Stimulated activated CD8-positive, alpha-beta memory T cell treated with anti-CD3 and anti-CD28 coated beads, Interleukin-2, amount 100 ng/mL, for 48 hours (primary cell): ENCODE measurements around the gene ENPP1.

Experiments
- DNase-seq, 2 donors: peaks; one replicate each; pipeline ENCODE4 v3.0.0-alpha.2; 2020; ENCODE audit warnings: low read depth in 2 of 2

The ENPP1 gene

DNA sequence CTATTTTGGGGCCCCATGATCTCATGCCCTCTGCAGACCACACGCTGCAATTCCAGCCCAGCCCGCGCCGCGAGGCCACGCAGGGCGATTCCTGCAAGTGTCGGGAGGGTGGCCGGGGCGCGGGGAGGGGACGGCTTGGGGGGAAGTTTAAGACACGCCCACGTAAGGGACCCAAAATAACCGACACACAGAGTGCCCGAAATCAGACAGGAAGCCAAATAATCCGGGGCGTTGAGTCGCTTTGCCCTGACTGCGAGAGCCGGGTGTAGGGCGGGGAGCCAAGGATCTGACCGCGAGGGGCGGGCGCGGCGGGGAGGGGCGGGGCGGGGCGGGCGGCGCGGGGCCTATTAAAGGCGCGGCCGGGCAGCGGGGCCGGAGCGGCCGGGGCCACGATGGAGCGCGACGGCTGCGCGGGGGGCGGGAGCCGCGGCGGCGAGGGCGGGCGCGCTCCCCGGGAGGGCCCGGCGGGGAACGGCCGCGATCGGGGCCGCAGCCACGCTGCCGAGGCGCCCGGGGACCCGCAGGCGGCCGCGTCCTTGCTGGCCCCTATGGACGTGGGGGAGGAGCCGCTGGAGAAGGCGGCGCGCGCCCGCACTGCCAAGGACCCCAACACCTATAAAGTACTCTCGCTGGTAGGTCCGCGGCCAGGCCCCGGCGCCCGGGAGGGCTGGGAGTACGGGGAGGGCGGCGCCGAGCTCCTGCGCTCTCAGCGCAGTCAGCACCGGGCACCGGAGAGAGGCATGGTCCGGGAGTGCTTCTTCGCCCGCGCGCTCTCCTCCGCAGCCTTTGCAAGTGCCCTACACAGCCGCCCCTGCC, at the start of gene ENPP1:
ENPP1 (plus strand) TSS at position 377 of the 816 bp plus-strand sequence; CDS start at position 393, 16 bp downstream.
- DNase-seq = peak; percentile 33

DNA sequence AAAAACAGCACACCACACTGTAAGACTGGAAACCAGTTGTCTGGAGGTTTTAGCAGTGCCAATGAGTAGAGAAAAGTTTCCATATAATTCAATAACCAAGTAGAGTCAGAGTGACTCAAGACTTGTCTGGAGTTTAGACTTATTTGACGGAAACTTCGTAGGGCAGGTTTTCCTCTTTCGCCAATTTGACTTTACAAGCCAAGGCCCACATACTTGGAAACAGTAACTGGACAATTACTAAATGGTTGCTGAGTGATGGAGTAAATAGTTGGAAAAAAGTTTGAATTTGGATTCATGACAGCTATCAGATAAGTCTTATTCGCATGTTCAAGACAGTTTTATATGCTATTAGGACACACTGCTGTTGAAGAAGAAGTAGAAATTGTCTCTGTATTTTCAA, 48.9 kb upstream of the ENPP1 start:
- no peak for DNase-seq

GRCh38 chr6:131761060-131761761, 46.6 kb upstream of the ENPP1 start:
- DNase-seq = no peak

DNA sequence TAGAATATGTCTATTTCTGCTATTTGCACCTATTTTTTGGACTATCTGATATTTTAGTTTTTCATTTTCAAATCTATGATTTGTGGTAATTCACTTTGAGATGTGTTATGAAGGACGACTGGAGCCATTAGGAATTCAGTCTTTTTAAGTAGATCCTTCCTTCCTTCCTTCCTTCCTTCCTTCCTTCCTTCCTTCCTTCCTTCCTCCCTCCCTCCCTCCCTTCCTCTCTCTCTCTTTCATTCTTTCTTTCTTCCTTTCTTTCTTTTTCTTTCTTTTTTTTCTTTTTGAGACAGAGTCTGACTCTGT, 46.1 kb upstream of the ENPP1 start:
- no peak for DNase-seq

GRCh38 chr6:131762984-131763383, 44.8 kb upstream of the ENPP1 start:
- no peak for DNase-seq

GRCh38 chr6:131763749-131764148, 44.1 kb upstream of the ENPP1 start:
- DNase-seq = no peak

- DNase-seq = no peak
These were observed 43.5 kb upstream of the ENPP1 start for GRCh38 chr6:131764350-131764749.

DNA sequence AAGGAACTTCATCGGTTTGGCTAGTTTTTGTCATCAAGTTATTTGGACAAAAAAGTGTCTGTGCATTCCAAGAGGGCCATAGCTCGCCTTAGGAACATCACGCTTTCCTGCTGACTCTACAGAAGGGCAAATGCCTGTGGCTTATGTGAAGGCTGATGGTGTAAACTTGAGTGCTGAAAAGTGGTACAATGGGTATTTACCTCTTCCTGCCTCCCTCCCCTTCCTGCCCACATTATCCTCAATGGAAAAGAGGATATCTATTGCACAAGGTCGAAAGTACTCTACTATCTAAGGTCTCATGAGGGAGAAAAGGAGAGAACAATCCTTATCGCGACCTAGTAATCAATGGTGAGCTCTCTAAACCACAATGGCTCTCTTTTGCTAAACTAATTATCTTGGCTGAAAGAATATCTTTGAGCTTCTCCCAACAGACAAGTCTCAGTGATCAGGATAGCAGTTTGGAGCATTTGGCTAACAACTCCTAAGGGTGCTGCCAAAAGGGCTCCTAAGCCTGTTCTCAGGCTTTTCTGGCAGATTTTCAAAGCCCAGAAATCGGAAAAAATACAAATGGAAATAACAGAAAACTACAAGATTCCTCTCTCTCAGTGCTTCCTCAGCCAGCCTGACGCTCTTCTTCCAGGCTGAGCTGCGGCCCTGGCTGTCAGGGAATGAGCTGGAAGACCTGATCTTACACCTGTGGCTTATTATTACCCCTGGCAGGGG, 42.6 kb upstream of the ENPP1 start:
- no peak for DNase-seq

DNA sequence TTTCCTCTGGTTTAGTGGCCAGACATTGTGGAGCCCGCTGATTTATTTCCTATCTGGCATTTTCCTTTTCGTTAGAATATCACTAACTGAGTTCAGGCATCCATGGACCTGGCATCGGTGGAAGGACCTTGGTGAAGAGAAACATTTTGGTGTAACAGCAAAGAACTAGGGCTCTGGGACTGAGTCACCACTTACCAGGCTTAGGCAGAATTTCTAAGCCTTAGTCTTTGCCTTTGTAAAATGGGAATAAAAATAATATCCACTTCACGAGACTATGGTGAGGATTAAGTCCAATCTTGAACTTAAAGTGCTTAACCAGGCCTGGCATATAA, 42.0 kb upstream of the ENPP1 start:
- DNase-seq = no peak

GRCh38 chr6:131766631-131767030, 41.2 kb upstream of the ENPP1 start:
- no peak for DNase-seq

GRCh38 chr6:131768964-131769363, 38.9 kb upstream of the ENPP1 start:
- DNase-seq = no peak

DNA sequence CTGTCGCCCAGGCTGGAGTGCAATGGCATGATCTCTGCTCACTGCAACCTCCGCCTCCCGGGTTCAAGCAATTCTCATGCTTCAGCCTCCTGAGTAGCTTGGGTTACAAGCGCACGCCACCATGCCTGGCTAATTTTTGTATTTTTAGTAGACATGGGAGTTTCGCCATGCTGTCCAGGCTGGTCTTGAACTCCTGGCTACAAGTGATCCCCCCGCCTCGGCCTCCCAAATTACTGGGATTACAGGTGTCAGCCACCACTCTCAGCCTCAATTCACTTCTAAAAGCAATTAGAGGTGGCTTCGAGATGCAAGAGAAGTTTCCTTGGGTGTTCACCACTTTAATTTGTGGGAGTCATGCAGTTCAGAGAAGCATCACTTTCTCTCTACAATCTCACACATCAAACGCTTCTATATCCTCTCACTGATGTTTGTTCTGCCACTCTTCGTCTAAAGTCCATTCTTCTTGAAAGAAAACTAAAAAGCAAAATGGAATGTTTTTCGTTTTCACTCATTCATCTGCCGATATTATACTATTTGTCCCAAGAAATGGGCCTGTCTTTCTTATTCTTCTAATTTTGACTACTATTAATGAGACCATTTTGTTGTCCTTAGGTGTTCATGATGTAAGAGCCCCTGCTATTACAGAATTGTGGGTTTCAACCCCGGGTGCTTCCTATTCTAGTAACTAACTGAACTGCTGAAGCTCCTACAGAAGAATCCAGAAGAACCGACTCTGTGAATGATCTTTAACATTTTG, 38.3 kb upstream of the ENPP1 start:
- DNase-seq = no peak

DNA sequence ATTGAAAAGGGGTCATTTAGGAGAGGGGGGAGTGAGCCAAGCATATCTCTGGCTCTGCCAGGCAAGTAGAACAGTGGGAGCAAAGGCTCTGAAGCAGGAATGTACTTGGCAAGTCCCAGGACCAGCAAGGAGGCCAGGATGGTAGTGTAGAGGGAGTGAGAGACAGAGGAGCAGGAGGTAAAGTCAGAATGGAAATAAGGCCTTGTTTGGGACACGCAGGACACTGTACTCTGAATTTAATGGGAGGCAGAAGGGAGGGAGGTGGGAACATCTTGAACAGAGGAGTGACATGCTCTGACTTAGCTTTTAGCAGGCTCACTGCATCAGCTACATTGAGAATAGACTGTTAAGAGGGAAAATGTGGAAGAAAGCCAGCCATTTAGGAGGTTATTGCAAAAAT, 37.0 kb upstream of the ENPP1 start:
- DNase-seq = no peak

DNA sequence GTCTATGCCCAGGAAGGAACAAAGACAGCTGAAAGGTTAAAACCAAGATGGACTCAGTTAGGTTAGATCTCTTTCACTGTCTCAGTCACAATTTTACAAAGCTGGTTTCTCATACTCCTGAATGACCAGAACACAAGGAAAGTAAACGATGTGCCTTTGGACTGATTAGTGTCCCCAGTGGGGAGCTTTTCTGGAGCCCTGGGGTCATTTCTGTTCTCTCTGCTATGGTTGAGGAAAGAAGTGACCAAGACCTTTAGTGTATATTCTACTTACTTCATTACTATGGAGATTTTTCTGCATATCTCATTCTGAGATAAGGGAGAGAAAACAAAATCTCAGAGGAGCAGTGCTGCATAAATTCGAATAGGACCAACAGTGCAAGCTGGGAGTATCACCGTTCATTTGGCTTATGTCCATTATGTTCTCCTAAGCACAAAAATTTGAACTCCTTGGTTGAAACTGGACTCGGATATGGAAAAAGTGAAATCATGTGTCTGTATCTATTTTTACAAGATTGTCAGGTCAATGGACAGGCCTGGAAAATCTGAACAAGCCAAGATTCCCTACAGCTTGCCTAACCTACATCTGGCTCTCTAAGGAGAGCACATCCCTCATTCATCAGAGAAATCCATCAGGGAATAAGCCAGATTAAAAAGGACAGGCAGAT, 34.4 kb upstream of the ENPP1 start:
- DNase-seq = no peak

DNA sequence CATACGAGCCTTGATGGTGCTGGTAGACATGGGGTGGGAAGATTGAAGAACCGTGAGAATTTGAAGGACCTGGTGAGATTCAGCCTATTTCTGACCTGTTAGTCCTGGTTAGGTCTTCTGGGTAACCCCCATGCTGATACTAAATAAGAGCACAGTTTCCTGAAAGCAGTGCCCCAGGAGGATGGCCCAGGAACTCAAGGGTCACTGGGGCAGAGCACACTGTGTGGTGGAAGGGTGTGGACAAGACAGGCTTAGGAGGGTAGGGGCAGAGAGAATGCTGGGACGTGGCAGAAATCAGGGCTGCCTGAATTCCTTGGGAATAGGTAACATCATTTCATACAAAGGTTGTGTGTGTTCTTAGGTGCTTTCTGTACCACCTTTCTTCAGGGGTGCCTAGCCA, 31.9 kb upstream of the ENPP1 start:
- no peak for DNase-seq

GRCh38 chr6:131776985-131777384, 30.8 kb upstream of the ENPP1 start:
- no peak for DNase-seq

DNA sequence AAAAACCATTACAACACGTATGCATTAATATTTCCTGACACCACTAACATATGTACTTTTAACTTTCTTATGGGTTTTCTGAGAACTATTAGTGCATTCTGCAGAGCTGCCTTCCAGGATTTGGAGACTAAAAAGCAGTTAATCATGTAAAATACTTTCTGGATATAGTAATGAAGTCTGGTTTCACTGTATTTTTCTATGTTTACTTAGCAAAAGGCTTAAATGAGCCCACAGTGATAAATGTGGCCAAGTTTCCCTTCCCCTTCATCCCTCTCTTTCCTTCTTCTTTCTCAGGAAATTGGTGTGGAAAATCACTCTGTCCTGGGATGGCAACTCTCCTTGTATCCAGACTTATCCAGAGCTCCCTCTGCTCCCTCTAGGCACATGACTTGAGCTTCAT, 29.7 kb upstream of the ENPP1 start:
- no peak for DNase-seq

- DNase-seq = no peak
These were observed 28.5 kb upstream of the ENPP1 start for GRCh38 chr6:131779304-131779703.

GRCh38 chr6:131780600-131780999, 27.2 kb upstream of the ENPP1 start:
- no peak for DNase-seq

DNA sequence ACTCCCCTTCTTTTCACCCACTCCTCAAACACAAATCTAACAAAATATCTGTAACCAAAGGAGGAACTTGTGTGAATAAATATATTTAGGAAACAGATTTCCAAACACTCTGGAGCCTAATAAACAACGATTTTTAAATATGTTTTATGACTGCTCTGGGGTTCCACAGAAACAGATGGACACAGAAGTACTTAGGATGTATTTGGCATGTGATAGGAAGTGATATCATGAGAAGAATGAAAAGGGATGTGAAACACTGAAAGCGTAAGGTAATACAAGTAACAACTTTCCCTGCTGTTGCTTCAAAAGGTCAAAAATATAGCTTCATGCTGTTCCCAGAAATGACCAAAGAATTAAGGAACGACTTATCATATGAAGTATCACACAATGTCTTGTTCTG, 26.1 kb upstream of the ENPP1 start:
- DNase-seq = no peak

DNA sequence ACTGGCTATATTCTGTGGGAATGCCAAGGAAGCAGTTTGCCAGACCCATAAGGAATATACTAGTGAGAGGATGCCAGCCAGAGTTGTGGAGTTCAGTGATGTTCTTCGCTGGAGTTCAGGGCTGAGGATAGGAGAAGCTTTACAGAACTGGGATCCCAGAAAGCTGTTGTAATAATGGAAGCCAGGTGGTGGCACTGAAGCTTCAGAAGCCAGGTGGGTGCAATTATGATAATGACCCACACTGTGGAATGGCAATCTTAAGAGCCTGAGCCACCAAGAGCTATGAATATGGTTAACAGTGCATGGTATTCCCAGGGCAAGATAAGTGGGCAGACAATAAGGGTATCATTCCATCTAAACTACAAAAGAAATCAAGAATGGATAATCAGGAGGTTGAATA, 25.1 kb upstream of the ENPP1 start:
- DNase-seq = no peak

DNA sequence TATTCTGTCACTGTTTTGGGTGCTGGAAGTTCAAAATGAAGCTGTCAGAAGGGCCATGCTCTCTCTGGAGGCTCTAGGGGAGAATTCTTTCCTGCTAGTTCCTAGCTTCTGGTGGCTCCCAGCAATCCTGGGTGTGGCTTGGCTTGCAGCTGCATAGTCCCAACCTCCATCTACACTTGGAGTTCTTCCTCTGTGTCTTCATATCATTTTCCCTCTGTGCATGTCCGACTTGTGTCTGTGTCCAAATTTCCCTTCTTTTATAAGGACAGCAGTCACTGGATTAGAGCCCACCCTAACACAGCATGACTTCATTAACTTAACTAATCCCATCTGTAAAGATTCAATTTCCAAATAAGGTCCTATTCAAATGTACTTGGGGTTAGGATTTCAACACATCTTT, 23.3 kb upstream of the ENPP1 start:
- no peak for DNase-seq
